ENCODE measurements around the gene LRRC74B.
A peak's percentile ranks its signal among the peaks of the same experiment; 100 is the strongest.

The LRRC74B gene

DNA sequence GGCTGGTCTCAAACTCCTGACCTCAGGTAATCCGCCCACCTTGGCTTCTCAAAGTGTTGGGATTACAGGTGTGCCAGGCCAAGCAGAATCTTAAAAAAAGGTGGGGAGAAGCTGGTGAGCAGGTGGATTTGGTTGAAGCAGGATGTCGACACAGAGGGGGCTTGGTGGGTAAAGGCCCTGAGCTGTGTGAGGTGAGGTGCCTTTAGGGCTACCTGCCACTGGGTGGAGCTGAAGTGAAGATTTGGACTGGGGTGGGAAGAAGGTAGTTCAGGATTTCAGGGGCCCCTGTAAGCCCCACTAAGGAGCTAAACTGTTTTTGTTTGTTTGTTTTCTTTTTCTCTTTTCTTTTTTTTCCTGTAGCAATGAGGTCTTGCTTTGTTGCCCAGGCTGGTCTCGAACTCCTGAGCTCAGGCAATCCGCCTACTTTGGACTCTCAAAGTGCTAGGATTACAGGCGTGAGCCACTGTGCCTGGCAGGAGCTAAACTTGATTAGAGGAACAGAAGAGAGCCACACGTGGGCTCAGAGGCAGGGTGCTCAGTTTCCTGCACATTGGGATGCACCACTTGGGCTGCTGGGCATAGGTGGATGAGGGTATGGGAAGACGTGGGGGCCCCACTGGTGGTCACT is 24.8 kb upstream of the LRRC74B start:
- Histone ChIP-seq H3K9me3 (ENCODE audit: insufficient read depth, low read depth, low read length) (no peaks in the 10 kb centered on the region), H3K79me2 (ENCODE audit: insufficient read depth, low read length) (no peaks in the 10 kb centered on the region), H3F3A (ENCODE audit: low read depth) (no peaks in the 10 kb centered on the region), H3K27me3 (ENCODE audit: insufficient read depth, low read length, poor library complexity, severe bottlenecking) (no peaks in the 10 kb centered on the region), H3K4me2 (ENCODE audit: low read depth, low read length, poor library complexity, severe bottlenecking) (no peak overlapping the region), H4K20me1 (ENCODE audit: insufficient read depth, low read length, poor library complexity, severe bottlenecking) (no peaks in the 10 kb centered on the region), H3K9me2 (replicated peaks; ENCODE audit: low read depth, low read length) (no peaks in the 10 kb centered on the region), H3K9ac (ENCODE audit: low read depth, low read length, poor library complexity, severe bottlenecking) (no peak overlapping the region), H3K36me3 (ENCODE audit: insufficient read depth, low read length) (no peaks in the 10 kb centered on the region), H2AFZ (ENCODE audit: low read length) (no peak overlapping the region), H3K4me1 (ENCODE audit: insufficient read depth, low read length, poor library complexity, severe bottlenecking) (peaks cover 10% of the 10 kb centered on the region), H3K4me3 (ENCODE audit: low read length, poor library complexity, severe bottlenecking) (no peak overlapping the region)
- no peak for TF ChIP-seq EZH2phosphoT487 (IDR thresholded peaks at IDR 0.05; ENCODE audit: borderline replicate concordance)
- TF ChIP-seq, protein P1, sequence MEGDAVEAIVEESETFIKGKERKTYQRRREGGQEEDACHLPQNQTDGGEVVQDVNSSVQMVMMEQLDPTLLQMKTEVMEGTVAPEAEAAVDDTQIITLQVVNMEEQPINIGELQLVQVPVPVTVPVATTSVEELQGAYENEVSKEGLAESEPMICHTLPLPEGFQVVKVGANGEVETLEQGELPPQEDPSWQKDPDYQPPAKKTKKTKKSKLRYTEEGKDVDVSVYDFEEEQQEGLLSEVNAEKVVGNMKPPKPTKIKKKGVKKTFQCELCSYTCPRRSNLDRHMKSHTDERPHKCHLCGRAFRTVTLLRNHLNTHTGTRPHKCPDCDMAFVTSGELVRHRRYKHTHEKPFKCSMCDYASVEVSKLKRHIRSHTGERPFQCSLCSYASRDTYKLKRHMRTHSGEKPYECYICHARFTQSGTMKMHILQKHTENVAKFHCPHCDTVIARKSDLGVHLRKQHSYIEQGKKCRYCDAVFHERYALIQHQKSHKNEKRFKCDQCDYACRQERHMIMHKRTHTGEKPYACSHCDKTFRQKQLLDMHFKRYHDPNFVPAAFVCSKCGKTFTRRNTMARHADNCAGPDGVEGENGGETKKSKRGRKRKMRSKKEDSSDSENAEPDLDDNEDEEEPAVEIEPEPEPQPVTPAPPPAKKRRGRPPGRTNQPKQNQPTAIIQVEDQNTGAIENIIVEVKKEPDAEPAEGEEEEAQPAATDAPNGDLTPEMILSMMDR (conservative IDR thresholded peaks at IDR 0.05; ENCODE audit: low read length) = peak; percentile 68

DNA sequence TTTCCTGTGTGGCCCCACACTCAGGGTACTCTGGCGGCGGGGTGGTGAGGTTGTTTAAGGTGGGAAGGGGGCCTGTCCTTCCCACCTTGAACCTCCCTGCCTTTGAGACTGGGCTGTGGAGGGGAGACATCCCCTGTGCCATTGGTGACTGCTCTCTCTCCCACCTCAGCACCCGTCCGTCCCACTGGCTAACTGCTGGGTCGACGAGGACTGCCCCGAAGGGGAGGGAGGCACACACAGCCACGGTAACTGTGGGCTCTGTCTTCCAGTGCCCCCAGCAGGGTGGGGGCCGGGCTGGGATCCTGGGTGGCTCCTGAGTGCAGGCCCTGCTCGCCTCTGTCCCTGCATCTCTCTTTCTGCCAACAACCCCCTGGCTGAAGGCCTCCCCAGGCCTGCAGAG is 23.2 kb upstream of the LRRC74B start:
- H3K27me3 ChIP-seq (ENCODE audit: insufficient read depth, low read length, poor library complexity, severe bottlenecking) = no peaks in the 10 kb centered on the region
- peaks cover 10% of the 10 kb centered on the region for H3K4me1 ChIP-seq (ENCODE audit: insufficient read depth, low read length, poor library complexity, severe bottlenecking)
- no peak for TF ChIP-seq EZH2phosphoT487 (IDR thresholded peaks at IDR 0.05; ENCODE audit: borderline replicate concordance)
- TF ChIP-seq, protein P1 (conservative IDR thresholded peaks at IDR 0.05; ENCODE audit: low read length) = no peak
- no peaks in the 10 kb centered on the region for H4K20me1 ChIP-seq (ENCODE audit: insufficient read depth, low read length, poor library complexity, severe bottlenecking)
- H3K79me2 ChIP-seq (ENCODE audit: insufficient read depth, low read length) = no peaks in the 10 kb centered on the region
- no peaks in the 10 kb centered on the region for H3K9me2 ChIP-seq (replicated peaks; ENCODE audit: low read depth, low read length)
- no peak overlapping the region for H3K4me3 ChIP-seq (ENCODE audit: low read length, poor library complexity, severe bottlenecking)
- no peak overlapping the region for H3K4me2 ChIP-seq (ENCODE audit: low read depth, low read length, poor library complexity, severe bottlenecking)
- H3K9me3 ChIP-seq (ENCODE audit: insufficient read depth, low read depth, low read length) = no peaks in the 10 kb centered on the region
- no peak overlapping the region for H2AFZ ChIP-seq (ENCODE audit: low read length)
- no peaks in the 10 kb centered on the region for H3F3A ChIP-seq (ENCODE audit: low read depth)
- no peaks in the 10 kb centered on the region for H3K36me3 ChIP-seq (ENCODE audit: insufficient read depth, low read length)
- H3K9ac ChIP-seq (ENCODE audit: low read depth, low read length, poor library complexity, severe bottlenecking) = no peak overlapping the region

DNA sequence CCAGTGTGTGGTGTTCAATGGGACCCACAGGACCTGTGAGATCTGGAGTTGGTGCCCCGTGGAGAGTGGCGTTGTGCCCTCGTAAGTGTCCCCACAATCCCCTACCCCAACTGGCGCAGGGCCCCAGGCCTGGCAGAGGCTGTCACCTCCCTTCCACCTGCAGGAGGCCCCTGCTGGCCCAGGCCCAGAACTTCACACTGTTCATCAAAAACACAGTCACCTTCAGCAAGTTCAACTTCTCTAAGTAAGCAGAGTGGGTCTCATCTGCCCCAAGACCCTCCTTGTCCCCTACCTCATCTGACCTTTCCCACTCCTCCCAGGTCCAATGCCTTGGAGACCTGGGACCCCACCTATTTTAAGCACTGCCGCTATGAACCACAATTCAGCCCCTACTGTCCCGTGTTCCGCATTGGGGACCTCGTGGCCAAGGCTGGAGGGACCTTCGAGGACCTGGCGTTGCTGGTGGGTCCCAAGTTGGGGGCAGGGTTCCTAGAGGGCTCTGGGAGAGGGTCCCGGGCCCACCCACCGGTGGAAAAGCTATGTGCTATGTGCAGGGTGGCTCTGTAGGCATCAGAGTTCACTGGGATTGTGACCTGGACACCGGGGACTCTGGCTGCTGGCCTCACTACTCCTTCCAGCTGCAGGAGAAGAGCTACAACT is 22.7 kb upstream of the LRRC74B start:
- no peaks in the 10 kb centered on the region for H3K79me2 ChIP-seq (ENCODE audit: insufficient read depth, low read length)
- H4K20me1 ChIP-seq (ENCODE audit: insufficient read depth, low read length, poor library complexity, severe bottlenecking) = no peaks in the 10 kb centered on the region
- H3K4me3 ChIP-seq (ENCODE audit: low read length, poor library complexity, severe bottlenecking) = no peak overlapping the region
- H3K4me2 ChIP-seq (ENCODE audit: low read depth, low read length, poor library complexity, severe bottlenecking) = no peak overlapping the region
- no peaks in the 10 kb centered on the region for H3K27me3 ChIP-seq (ENCODE audit: insufficient read depth, low read length, poor library complexity, severe bottlenecking)
- H2AFZ ChIP-seq (ENCODE audit: low read length) = no peak overlapping the region
- H3K9ac ChIP-seq (ENCODE audit: low read depth, low read length, poor library complexity, severe bottlenecking) = no peak overlapping the region
- no peaks in the 10 kb centered on the region for H3K9me2 ChIP-seq (replicated peaks; ENCODE audit: low read depth, low read length)
- H3K36me3 ChIP-seq (ENCODE audit: insufficient read depth, low read length) = no peaks in the 10 kb centered on the region
- H3K4me1 ChIP-seq (ENCODE audit: insufficient read depth, low read length, poor library complexity, severe bottlenecking) = peaks cover 10% of the 10 kb centered on the region
- no peak for TF ChIP-seq EZH2phosphoT487 (IDR thresholded peaks at IDR 0.05; ENCODE audit: borderline replicate concordance)
- TF ChIP-seq, protein P1 (conservative IDR thresholded peaks at IDR 0.05; ENCODE audit: low read length) = peak; percentile 26; the same call in 1 of the 2 replicates
- no peaks in the 10 kb centered on the region for H3K9me3 ChIP-seq (ENCODE audit: insufficient read depth, low read depth, low read length)
- no peaks in the 10 kb centered on the region for H3F3A ChIP-seq (ENCODE audit: low read depth)
